HG03095 (cell line): Measurements from ENCODE around the gene NCKAP5.

Experiments
- ATAC-seq: cut with Tn5 transposase; IDR thresholded peaks from one replicate; pipeline ENCODE4 v1.9.1; 2021; ENCODE audit warnings: moderate library complexity; ENCODE audit not compliant: unreplicated experiment

NCKAP5 gene

GRCh38 chr2:133123393-133123792 is 444.9 kb downstream of the NCKAP5 start:
- ATAC-seq, result no peak

GRCh38 chr2:133122529-133122928 is 445.7 kb downstream of the NCKAP5 start:
- ATAC-seq, result no peak

- ATAC-seq, result no peak
Measured at GRCh38 chr2:133120310-133120709, 448.0 kb downstream of the NCKAP5 start.

- no peak for ATAC-seq
Measured at GRCh38 chr2:133110201-133110600, 458.1 kb downstream of the NCKAP5 start.

- ATAC-seq, result no peak
Measured at GRCh38 chr2:133109772-133110171, 458.5 kb downstream of the NCKAP5 start.

GRCh38 chr2:133107058-133107815 is 461.0 kb downstream of the NCKAP5 start:
- ATAC-seq, result no peak

- no peak for ATAC-seq
Measured at GRCh38 chr2:133104871-133105270, 463.4 kb downstream of the NCKAP5 start.

GRCh38 chr2:133098787-133099186 is 469.5 kb downstream of the NCKAP5 start:
- ATAC-seq, result no peak

GRCh38 chr2:133097666-133098065 is 470.6 kb downstream of the NCKAP5 start:
- no peak for ATAC-seq

- no peak for ATAC-seq
Measured at GRCh38 chr2:133092571-133092970, 475.7 kb downstream of the NCKAP5 start.

- ATAC-seq, result no peak
Measured at GRCh38 chr2:133090358-133090757, 477.9 kb downstream of the NCKAP5 start.

GRCh38 chr2:133086176-133086575 is 482.1 kb downstream of the NCKAP5 start:
- ATAC-seq, result no peak

GRCh38 chr2:133085646-133086045 is 482.6 kb downstream of the NCKAP5 start:
- no peak for ATAC-seq

GRCh38 chr2:133082034-133082433 is 486.2 kb downstream of the NCKAP5 start:
- no peak for ATAC-seq

- ATAC-seq, result no peak
Measured at GRCh38 chr2:133080822-133081221, 487.4 kb downstream of the NCKAP5 start.

GRCh38 chr2:133078667-133079411 is 489.4 kb downstream of the NCKAP5 start:
- ATAC-seq, result no peak

- ATAC-seq, result no peak
Measured at GRCh38 chr2:133077269-133077822, 490.9 kb downstream of the NCKAP5 start.

GRCh38 chr2:133072837-133073694 is 495.2 kb downstream of the NCKAP5 start:
- ATAC-seq, result no peak

- ATAC-seq, result no peak
Measured at GRCh38 chr2:133063775-133064174, 504.5 kb downstream of the NCKAP5 start.

GRCh38 chr2:133062931-133063665 is 505.2 kb downstream of the NCKAP5 start:
- ATAC-seq, result no peak
